ENCODE measurements around the gene SLC38A1. TPM values are rescaled to one million over a fixed set of nuclear protein-coding genes. Genes with fewer than 3 reads are reported as not detected.
"Not testable (repeated sequence)": the region's sequence is repeated elsewhere in the genome, so short reads cannot be mapped to it uniquely, and the experiment has no call there.

SLC38A1 gene
- total RNA-seq, 4 donors from 2014 or later = 41.9 to 82.3 (median 49.8) TPM

- Histone ChIP-seq H3K27me3 (no peaks in the 10 kb centered on the region), H3K4me1 (no peaks in the 10 kb centered on the region)
- no peak for DNase-seq
Observed at GRCh38 chr12:46299851-46300250, 31.0 kb upstream of the SLC38A1 start.

DNA sequence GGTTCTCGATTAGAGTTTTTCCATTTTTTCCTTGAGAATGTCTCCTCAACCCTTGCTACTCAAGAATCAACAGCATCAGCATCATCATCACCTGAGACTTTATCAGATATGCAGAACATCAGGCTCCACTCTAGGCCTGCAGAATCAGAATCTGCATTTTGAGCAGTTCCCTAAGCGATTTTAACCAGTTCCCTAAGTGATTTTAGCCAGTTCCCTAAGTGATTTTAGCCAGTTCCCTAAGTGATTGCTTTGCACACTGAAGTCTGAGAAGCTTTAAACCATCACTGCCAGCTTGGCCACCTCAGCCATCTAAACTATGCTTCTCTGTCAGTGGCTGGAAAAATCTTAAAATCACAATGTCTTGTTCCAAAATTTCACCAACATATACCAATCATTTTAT, 29.4 kb upstream of the SLC38A1 start:
- TF ChIP-seq, protein P1, sequence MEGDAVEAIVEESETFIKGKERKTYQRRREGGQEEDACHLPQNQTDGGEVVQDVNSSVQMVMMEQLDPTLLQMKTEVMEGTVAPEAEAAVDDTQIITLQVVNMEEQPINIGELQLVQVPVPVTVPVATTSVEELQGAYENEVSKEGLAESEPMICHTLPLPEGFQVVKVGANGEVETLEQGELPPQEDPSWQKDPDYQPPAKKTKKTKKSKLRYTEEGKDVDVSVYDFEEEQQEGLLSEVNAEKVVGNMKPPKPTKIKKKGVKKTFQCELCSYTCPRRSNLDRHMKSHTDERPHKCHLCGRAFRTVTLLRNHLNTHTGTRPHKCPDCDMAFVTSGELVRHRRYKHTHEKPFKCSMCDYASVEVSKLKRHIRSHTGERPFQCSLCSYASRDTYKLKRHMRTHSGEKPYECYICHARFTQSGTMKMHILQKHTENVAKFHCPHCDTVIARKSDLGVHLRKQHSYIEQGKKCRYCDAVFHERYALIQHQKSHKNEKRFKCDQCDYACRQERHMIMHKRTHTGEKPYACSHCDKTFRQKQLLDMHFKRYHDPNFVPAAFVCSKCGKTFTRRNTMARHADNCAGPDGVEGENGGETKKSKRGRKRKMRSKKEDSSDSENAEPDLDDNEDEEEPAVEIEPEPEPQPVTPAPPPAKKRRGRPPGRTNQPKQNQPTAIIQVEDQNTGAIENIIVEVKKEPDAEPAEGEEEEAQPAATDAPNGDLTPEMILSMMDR (IDR thresholded peaks at IDR 0.05) = no peak
- TF ChIP-seq POLR2A (IDR thresholded peaks at IDR 0.05) = no peak
- no peak for DNase-seq
- H3K4me1 ChIP-seq = no peaks in the 10 kb centered on the region
- no peaks in the 10 kb centered on the region for H3K9me3 ChIP-seq
- no peaks in the 10 kb centered on the region for H3K36me3 ChIP-seq
- no peaks in the 10 kb centered on the region for H3K27me3 ChIP-seq
- H3K27ac ChIP-seq = no peak overlapping the region
- no peak overlapping the region for H3K4me3 ChIP-seq

More at GRCh38 chr12:46299851-46300250, 31.0 kb upstream of the SLC38A1 start:
- Histone ChIP-seq H3K9me3 (no peaks in the 10 kb centered on the region), H3K36me3 (no peaks in the 10 kb centered on the region), H3K4me3 (no peak overlapping the region), H3K27ac (no peak overlapping the region)
- TF ChIP-seq, protein P1 (IDR thresholded peaks at IDR 0.05) = no peak
- TF ChIP-seq POLR2A (IDR thresholded peaks at IDR 0.05) = no peak

DNA sequence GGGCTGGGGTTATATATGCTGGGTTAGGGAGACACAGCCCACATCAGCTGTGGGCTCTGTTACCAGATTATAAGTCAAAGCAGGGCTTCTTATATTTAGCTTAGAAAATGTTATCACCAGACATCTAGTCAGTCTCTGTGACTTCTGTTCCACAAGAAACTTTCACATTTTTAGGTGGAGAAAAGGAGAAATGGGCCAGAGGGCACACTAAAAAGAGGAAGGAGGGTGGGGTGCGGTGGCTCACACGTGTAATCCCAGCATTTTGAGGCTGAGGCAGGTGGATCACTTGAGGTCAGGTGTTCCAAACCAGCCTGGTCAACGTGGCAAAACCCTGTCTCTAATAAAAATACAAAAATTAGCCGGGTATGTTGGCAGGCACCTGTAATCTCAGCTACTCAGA, 28.0 kb upstream of the SLC38A1 start:
- no peaks in the 10 kb centered on the region for H3K27me3 ChIP-seq
- no peaks in the 10 kb centered on the region for H3K9me3 ChIP-seq
- H3K4me1 ChIP-seq = no peaks in the 10 kb centered on the region
- H3K36me3 ChIP-seq = no peaks in the 10 kb centered on the region
- no peak overlapping the region for H3K27ac ChIP-seq
- H3K4me3 ChIP-seq = no peak overlapping the region
- TF ChIP-seq, protein P1 (IDR thresholded peaks at IDR 0.05) = no peak
- TF ChIP-seq POLR2A (IDR thresholded peaks at IDR 0.05) = no peak
- no peak for DNase-seq

- no peak for TF ChIP-seq POLR2A (IDR thresholded peaks at IDR 0.05)
- TF ChIP-seq, protein P1 (IDR thresholded peaks at IDR 0.05) = peak in 1 of 6 experiments; percentile 6
- Histone ChIP-seq H3K27me3 (no peaks in the 10 kb centered on the region), H3K9me3 (no peaks in the 10 kb centered on the region), H3K4me1 (no peaks in the 10 kb centered on the region), H3K27ac (no peak overlapping the region), H3K4me3 (no peak overlapping the region), H3K36me3 (no peaks in the 10 kb centered on the region)
- no peak for DNase-seq
Observed at GRCh38 chr12:46292754-46293402, 24.0 kb upstream of the SLC38A1 start.

DNA sequence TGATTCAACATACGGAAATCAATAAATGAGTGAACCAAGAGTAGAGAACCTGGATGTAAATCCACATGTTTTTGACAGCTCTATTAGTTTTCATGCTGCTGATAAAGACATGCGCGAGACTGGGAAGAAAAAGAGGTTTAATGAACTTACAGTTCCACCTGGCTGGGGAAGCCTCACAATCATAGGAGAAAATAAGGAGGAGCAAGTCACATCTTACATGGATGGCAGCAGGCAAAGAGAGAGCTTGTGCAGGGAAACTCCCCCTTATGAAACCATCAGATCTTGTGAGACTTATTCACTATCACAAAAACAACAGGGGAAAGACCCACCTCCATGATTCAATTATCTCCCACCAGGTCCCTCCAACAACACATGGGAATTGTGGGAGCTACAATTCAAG, 23.1 kb upstream of the SLC38A1 start:
- not testable (repeated sequence) for H3K4me1 ChIP-seq, H3K27me3 ChIP-seq, H3K36me3 ChIP-seq, DNase-seq, H3K9me3 ChIP-seq, H3K27ac ChIP-seq, H3K4me3 ChIP-seq

GRCh38 chr12:46285177-46285576, 16.3 kb upstream of the SLC38A1 start:
- peaks cover 0 to 29% (median 12%) of the 10 kb centered on the region in 4 donors for H3K9me3 ChIP-seq
- H3K27ac ChIP-seq, H3K4me3 ChIP-seq, H3K36me3 ChIP-seq, H3K4me1 ChIP-seq, H3K27me3 ChIP-seq, DNase-seq: not testable (repeated sequence)

- no peaks in the 10 kb centered on the region for H3K4me1 ChIP-seq
- peaks cover 0 to 29% (median 12%) of the 10 kb centered on the region in 4 donors for H3K9me3 ChIP-seq
- no peak overlapping the region for H3K27ac ChIP-seq
- H3K36me3 ChIP-seq = no peaks in the 10 kb centered on the region
- H3K27me3 ChIP-seq = no peaks in the 10 kb centered on the region
- no peak for DNase-seq
- no peak for TF ChIP-seq POLR2A (IDR thresholded peaks at IDR 0.05)
- TF ChIP-seq, protein P1 (IDR thresholded peaks at IDR 0.05) = no peak
- H3K4me3 ChIP-seq = no peak overlapping the region
Observed at GRCh38 chr12:46282829-46283228, 14.0 kb upstream of the SLC38A1 start.
